Activated CD4-positive, alpha-beta T cell treated with anti-CD3 and anti-CD28 coated beads, Interleukin-2, amount 50 U/mL, for 48 hours (primary cell): Measurements from ENCODE around the gene C12orf42.

Experiments
- DNase-seq, 2 experiments: peaks; one replicate each; pipeline ENCODE4 v3.0.0-alpha.2; 2020

C12orf42 gene

GRCh38 chr12:103423516-103423910 lies 72.3 kb downstream of the C12orf42 start:
- DNase-seq = no peak

- no peak for DNase-seq
Observed at GRCh38 chr12:103422746-103423515, 72.8 kb downstream of the C12orf42 start.

- no peak for DNase-seq
Observed at GRCh38 chr12:103422328-103422727, 73.4 kb downstream of the C12orf42 start.

GRCh38 chr12:103421402-103421801 lies 74.4 kb downstream of the C12orf42 start:
- no peak for DNase-seq

GRCh38 chr12:103415681-103416080 lies 80.1 kb downstream of the C12orf42 start:
- no peak for DNase-seq

GRCh38 chr12:103401421-103401820 lies 94.3 kb downstream of the C12orf42 start:
- no peak for DNase-seq

- DNase-seq = no peak
Observed at GRCh38 chr12:103399986-103400385, 95.8 kb downstream of the C12orf42 start.

GRCh38 chr12:103397536-103397935 lies 98.2 kb downstream of the C12orf42 start:
- no peak for DNase-seq

- no peak for DNase-seq
Observed at GRCh38 chr12:103392722-103393121, 103.0 kb downstream of the C12orf42 start.

- no peak for DNase-seq
Observed at GRCh38 chr12:103391103-103391502, 104.7 kb downstream of the C12orf42 start.

- no peak for DNase-seq
Observed at GRCh38 chr12:103387385-103387784, 108.4 kb downstream of the C12orf42 start.

- DNase-seq = no peak
Observed at GRCh38 chr12:103386451-103386850, 109.3 kb downstream of the C12orf42 start.

GRCh38 chr12:103382736-103383346 lies 112.9 kb downstream of the C12orf42 start:
- no peak for DNase-seq

GRCh38 chr12:103382119-103382518 lies 113.6 kb downstream of the C12orf42 start:
- DNase-seq = no peak

GRCh38 chr12:103379670-103380069 lies 116.1 kb downstream of the C12orf42 start:
- DNase-seq = no peak

GRCh38 chr12:103373088-103373523 lies 122.7 kb downstream of the C12orf42 start:
- DNase-seq = no peak

- no peak for DNase-seq
Observed at GRCh38 chr12:103369929-103370328, 125.8 kb downstream of the C12orf42 start.

- no peak for DNase-seq
Observed at GRCh38 chr12:103368167-103368566, 127.6 kb downstream of the C12orf42 start.

GRCh38 chr12:103354403-103354802 lies 141.4 kb downstream of the C12orf42 start:
- no peak for DNase-seq

GRCh38 chr12:103353913-103354312 lies 141.9 kb downstream of the C12orf42 start:
- DNase-seq = no peak

GRCh38 chr12:103350116-103350515 lies 145.7 kb downstream of the C12orf42 start:
- DNase-seq = no peak

- no peak for DNase-seq
Observed at GRCh38 chr12:103348935-103349334, 146.8 kb downstream of the C12orf42 start.

- no peak for DNase-seq
Observed at GRCh38 chr12:103336940-103337339, 158.8 kb downstream of the C12orf42 start.

GRCh38 chr12:103334466-103334865 lies 161.3 kb downstream of the C12orf42 start:
- DNase-seq = no peak

- no peak for DNase-seq
Observed at GRCh38 chr12:103333676-103334075, 162.1 kb downstream of the C12orf42 start.
